ENCODE results near the gene MYMX.

GRCh38 chr6:44237021-44237812 lies 20.5 kb downstream of the MYMX start:
- TF ChIP-seq JUND (IDR thresholded peaks at IDR 0.05) = no peak
- no peak for TF ChIP-seq POLR2A (IDR thresholded peaks at IDR 0.05; ENCODE audit: borderline replicate concordance, extremely low read depth, insufficient read depth, insufficient read length)
- TF ChIP-seq ELF1 (IDR thresholded peaks at IDR 0.05; ENCODE audit: borderline replicate concordance, low read depth) = no peak
- no peak for TF ChIP-seq EZH2phosphoT487 (IDR thresholded peaks at IDR 0.05; ENCODE audit: borderline replicate concordance)
- no peak for TF ChIP-seq CTCF (IDR thresholded peaks at IDR 0.05 in 2 of 3, conservative IDR thresholded peaks at IDR 0.05 in 1 of 3; ENCODE audit: borderline replicate concordance in 1 of 3, insufficient read depth in 1 of 3, low read depth in 2 of 3, low read length in 2 of 3)
- TF ChIP-seq RAD21 (IDR thresholded peaks at IDR 0.05; ENCODE audit: low read depth) = no peak
- TF ChIP-seq ZFX (IDR thresholded peaks at IDR 0.05) = no peak
- TF ChIP-seq EZH2 (IDR thresholded peaks at IDR 0.05) = no peak
- TF ChIP-seq, protein P1, sequence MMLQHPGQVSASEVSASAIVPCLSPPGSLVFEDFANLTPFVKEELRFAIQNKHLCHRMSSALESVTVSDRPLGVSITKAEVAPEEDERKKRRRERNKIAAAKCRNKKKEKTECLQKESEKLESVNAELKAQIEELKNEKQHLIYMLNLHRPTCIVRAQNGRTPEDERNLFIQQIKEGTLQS (IDR thresholded peaks at IDR 0.05) = no peak
